AG04450 (cell line): ENCODE measurements around the gene MOGAT3. TPM values are rescaled to one million over a fixed set of nuclear protein-coding genes. Genes with fewer than 3 reads are reported as not detected.
"Not testable (repeated sequence)": the region's sequence is repeated elsewhere in the genome, so short reads cannot be mapped to it uniquely, and the experiment has no call there.

ENCODE experiments used
- CTCF ChIA-PET: fragments of 300-600, 350-600 bp; formaldehyde crosslinking; extraction: SDS; loops from one replicate; lab custom pipeline; 2022; ENCODE audit warnings: antibody characterized with exemption, inconsistent platforms; lab: Charles Lee
- POLR2A ChIA-PET: fragments of 350-600 bp; formaldehyde crosslinking; extraction: SDS; loops from one replicate; lab custom pipeline; 2021; ENCODE audit warnings: antibody characterized with exemption, inconsistent platforms; lab: Yijun Ruan, JAX
- DNase-seq: peaks from one replicate; pipeline ENCODE4 v3.0.0-alpha.2; 2011; ENCODE audit warnings: low read depth, low spot score
- H3K27ac ChIP-seq: one replicate; pipeline ENCODE4 v1.5.1; 2012; ENCODE audit warnings: low read depth, low read length, control low read depth
- H3K27me3 ChIP-seq: one replicate; pipeline ENCODE4 v1.6.0; 2012; ENCODE audit warnings: low read length; ENCODE audit not compliant: control insufficient read depth, insufficient read depth
- H3K4me3 ChIP-seq: 2 replicates; pipeline ENCODE4 v1.5.1; 2011; ENCODE audit warnings: mild to moderate bottlenecking, low read depth, low read length, control low read depth
- H3K9me3 ChIP-seq: 2 replicates; pipeline ENCODE4 v1.5.1; 2012; ENCODE audit warnings: low read length; ENCODE audit not compliant: control insufficient read depth, insufficient read depth
- CTCF ChIP-seq: IDR thresholded peaks from 2 replicates; pipeline ENCODE4 v1.5.1; 2011; ENCODE audit warnings: low read depth, low read length, control low read depth, inconsistent platforms
- polyA plus RNA-seq: library from polyadenylated mRNA; depleted of rRNA; stranded (reverse); fragments of >200 nt; gene quantifications from 2 replicates; pipeline ENCODE4 v1.2.3, GENCODE V29; 2011

MOGAT3 gene
- polyA plus RNA-seq, 1 experiment = not detected

GRCh38 chr7:101201695-101202602 lies 1.1 kb upstream of the MOGAT3 start:
- ChIA-PET POLR2A (interaction anchor here (0.6 kb wide), 1 partner anchor 23 kb away, joined by 6 read pairs; no protein-coding TSS in a partner anchor), CTCF (interaction anchor here (3.4 kb wide), 1 partner anchor 10 kb away, joined by 30 read pairs; no protein-coding TSS in a partner anchor)
- peaks cover 39% of the 10 kb centered on the region for H3K27me3 ChIP-seq
- no peak for TF ChIP-seq CTCF
- no peak overlapping the region for H3K4me3 ChIP-seq
- no peak overlapping the region for H3K27ac ChIP-seq
- no peaks in the 10 kb centered on the region; the same call in 1 of the 2 replicates for H3K9me3 ChIP-seq
- DNase-seq = no peak

- DNase-seq = no peak
- POLR2A ChIA-PET = no interaction called here
- CTCF ChIA-PET = interaction anchor here (0.6 to 3.4 kb wide), 5 partner anchors 8 to 509 kb away, joined by 3 to 30 read pairs (median 4); partner anchors contain the start of genes PLOD3 and ZNHIT1
- Histone ChIP-seq H3K27ac (no peak overlapping the region), H3K9me3 (no peaks in the 10 kb centered on the region; the same call in 1 of the 2 replicates), H3K27me3 (peaks cover 39% of the 10 kb centered on the region), H3K4me3 (no peak overlapping the region)
- no peak for TF ChIP-seq CTCF
Measured at GRCh38 chr7:101200504-101200861, 353 bp downstream of the MOGAT3 start.

GRCh38 chr7:101199522-101199921 lies 1.3 kb downstream of the MOGAT3 start:
- H3K27me3 ChIP-seq = peaks cover 39% of the 10 kb centered on the region
- not testable (repeated sequence) for H3K9me3 ChIP-seq, H3K4me3 ChIP-seq, DNase-seq, H3K27ac ChIP-seq
- ChIA-PET CTCF (interaction anchor here (0.9 to 1.0 kb wide), 2 partner anchors 18 to 55 kb away, joined by 4 to 5 read pairs; partner anchors contain the start of genes PLOD3 and ZNHIT1), POLR2A (interaction anchor here (0.7 kb wide), 2 partner anchors 397 to 1102 kb away, joined by 7 to 9 read pairs; no protein-coding TSS in a partner anchor)

GRCh38 chr7:101198476-101198875 lies 2.4 kb downstream of the MOGAT3 start:
- TF ChIP-seq CTCF = no peak
- Histone ChIP-seq H3K4me3 (no peak overlapping the region), H3K27me3 (peaks cover 37% of the 10 kb centered on the region), H3K27ac (no peak overlapping the region), H3K9me3 (no peaks in the 10 kb centered on the region; the same call in 1 of the 2 replicates)
- DNase-seq = no peak
- POLR2A ChIA-PET = no interaction called here
- CTCF ChIA-PET = no interaction called here

- CTCF ChIA-PET = no interaction called here
- POLR2A ChIA-PET = no interaction called here
- no peak for DNase-seq
Measured at GRCh38 chr7:101197991-101198390, 2.8 kb downstream of the MOGAT3 start.

More at GRCh38 chr7:101197991-101198390, 2.8 kb downstream of the MOGAT3 start:
- H3K27ac ChIP-seq = no peak overlapping the region
- no peak for TF ChIP-seq CTCF
- peaks cover 32% of the 10 kb centered on the region for H3K27me3 ChIP-seq
- no peak overlapping the region for H3K4me3 ChIP-seq
- no peaks in the 10 kb centered on the region; the same call in 1 of the 2 replicates for H3K9me3 ChIP-seq
